COLO668 (cell line): ENCODE results near the gene DCHS2.
"Not testable (repeated sequence)": the region's sequence is repeated elsewhere in the genome, so short reads cannot be mapped to it uniquely, and the experiment has no call there.

Source experiments
- DNase-seq: peaks from one replicate; lab custom pipeline; 2025; ENCODE audit not compliant: unreplicated experiment; lab: John Stamatoyannopoulos, UW

The DCHS2 gene

DNA sequence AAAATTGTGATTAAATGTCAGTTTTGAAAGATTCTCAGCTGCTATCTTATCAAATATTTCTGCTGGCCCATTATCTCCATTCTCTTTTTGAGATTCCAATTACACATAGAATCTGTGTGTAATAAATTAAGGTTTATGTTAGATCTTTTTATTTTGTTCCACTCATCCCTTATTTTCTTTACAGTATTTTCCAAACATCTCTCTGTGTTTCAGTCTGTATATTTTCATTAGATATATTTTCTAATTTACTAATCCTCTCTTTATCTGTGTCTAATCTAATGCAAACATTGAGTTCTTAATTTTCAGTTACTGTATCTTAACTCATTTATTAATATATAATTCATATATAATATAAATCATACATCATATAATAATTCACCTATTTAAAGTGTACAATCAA is 268.7 kb downstream of the DCHS2 start:
- no peak for DNase-seq

DNA sequence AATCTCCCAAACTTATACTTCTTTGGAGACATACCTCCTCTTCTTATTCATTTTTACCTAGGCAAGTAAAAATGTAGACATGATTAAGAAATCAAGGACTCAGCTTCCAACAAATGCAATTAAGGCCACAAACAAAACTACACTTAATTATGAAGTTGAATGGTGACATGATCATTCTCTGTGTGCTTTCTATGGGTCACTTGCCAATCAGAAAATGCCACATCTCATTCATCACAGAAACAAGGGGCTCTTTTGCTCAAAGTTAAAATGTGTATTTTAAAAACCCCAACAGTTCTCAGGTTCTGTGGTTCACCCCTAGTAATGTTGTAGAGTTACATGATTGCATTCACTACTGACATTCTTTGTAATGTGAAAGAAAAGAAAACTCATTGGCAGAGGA is 273.5 kb downstream of the DCHS2 start:
- no peak for DNase-seq

DNA sequence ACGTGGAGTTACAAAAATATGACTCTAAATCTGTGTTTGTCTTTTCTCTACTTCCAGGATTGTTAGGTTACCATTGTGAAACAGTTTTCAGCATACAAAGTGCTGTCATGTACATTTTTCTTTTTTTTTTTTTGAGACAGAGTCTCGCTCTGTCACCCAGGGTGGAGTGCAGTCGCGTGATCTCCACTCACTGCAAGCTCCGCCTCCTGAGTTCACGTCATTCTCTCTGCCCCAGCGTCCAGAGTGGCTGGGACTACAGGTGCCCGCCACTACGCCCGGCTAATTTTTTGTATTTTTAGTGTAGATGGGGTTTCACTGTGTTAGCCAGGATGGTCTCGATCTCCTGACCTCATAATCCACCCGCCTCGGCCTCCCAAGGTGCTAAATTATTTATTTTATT is 274.2 kb downstream of the DCHS2 start:
- DNase-seq: not testable (repeated sequence)

DNA sequence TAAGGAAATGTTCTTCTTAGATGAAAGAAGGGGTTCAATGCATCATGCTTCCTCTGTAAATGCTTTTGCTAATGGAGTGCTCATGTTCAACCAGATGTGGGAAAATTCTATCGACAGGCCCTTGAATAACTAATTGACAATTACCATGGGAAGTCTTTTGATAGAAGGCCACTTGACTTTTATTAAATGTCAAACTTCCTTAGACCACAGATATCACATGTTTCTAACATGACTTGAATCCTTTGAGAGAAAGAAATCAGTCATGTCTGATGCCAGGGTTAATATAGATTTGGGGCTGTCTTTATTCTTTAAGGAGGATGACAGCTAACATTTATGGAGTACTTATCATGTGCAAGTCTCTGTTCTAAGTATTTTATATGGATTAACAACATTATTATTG is 280.1 kb downstream of the DCHS2 start:
- DNase-seq: no peak

DNA sequence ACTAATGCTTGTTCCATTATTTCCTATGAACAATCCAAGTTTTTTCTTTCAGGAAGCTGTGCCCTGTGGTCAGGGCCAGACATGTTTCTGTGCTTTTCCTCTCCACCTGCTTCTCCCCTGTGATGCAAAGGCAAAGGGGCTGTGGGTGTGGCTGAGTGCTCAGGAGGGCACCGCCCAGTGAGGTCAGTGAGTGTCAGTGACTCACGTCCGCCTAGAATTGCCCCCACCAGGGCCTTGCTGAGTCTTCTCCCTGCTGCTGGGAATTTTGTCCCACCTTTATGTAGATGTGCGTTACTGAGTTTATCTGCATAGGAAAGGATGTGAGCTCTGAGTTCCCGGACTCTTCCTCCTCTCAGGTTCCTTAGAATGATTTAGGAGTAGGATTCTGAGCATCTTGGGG is 283.2 kb downstream of the DCHS2 start:
- no peak for DNase-seq

DNA sequence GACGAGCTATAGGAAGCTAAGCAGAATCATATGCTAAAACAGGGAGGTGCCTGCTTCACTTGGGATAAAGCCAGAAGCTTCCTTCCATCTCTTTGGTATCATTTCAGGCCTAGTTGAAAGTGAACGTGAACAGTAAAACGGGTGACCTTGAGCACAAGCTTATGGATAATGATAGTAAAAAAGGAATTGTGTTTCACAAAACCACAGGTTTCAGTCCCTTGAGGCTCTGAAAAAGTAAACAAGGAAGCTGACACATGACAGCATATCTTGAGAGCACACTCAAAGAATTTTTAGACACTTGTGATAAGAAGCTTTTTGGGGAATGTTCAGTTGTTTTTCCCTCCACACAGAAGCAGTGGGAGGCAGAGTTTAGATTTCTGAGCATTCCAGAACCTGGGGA is 286.1 kb downstream of the DCHS2 start:
- no peak for DNase-seq

DNA sequence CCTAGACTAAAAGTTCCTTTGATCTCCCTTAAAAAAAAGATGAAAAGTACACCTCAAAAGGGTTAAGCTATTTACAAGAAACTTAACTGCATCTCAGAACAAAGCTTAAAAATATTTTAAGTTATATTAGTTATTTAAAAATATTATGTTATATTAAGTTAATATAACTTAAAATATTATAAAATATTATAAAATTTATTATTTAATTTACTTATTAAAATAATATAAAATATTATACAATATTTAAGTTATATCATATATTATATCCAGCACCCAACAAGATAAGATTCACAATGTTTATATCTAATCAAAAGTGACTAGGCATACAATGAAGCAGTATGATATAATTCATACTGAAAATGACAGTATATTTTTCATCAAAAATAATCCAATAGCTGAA is 296.9 kb downstream of the DCHS2 start:
- no peak for DNase-seq

DNA sequence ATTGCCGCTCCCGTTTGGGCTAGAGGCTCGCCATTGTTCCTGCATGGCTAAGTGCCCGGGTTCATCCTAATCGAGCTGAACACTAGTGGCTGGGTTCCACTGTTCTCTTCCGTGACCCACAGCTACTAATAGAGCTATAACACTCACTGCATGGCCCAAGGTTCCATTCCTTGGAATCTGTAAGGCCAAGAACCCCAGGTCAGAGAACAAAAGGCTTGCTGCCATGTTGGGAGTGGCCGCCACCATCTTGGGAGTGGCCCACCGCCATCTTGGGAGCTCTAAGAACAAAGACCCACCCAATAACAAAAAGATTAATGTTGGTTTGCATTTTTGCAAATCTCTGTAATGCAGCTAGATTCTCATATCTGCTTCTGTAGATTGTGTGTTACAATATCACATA is 299.0 kb downstream of the DCHS2 start:
- no peak for DNase-seq

DNA sequence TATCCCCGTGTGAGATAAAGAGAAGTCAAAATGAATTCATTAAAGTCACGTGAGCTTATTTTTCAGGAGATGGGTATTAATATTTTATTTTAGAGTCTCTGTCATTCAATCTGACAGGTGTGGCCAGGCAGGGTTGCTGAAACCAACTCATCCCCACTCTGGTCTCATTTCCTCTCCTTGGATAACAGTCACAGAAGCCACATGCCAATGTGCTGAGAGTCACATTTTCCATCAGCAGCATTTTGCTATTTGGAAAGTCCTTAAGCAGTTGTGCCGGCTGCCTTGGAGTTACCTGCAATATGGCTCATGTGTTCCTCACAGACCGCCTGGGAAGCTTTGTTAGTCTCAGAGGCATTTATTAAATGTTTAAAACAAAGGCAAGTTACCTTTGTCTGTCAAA is 302.3 kb downstream of the DCHS2 start:
- DNase-seq: no peak

DNA sequence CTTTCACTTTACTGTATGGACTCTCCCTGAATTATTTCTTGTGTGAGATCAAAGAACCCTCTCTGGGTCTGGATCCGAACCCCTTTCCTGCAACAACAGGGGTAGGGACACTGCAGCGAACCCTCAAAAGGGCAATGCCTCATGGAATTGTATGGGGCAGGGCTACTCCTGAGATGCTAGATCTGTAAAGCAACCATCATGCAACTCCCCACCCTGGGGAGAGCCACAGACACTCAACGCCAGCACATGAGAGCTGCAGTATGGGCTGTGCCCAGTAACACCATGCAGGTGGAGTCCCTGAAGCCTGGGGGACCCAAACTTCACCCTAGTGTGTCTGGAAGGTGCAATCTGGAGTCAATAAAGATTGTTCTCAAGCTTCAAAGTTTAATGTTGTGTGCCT is 304.7 kb downstream of the DCHS2 start:
- no peak for DNase-seq

DNA sequence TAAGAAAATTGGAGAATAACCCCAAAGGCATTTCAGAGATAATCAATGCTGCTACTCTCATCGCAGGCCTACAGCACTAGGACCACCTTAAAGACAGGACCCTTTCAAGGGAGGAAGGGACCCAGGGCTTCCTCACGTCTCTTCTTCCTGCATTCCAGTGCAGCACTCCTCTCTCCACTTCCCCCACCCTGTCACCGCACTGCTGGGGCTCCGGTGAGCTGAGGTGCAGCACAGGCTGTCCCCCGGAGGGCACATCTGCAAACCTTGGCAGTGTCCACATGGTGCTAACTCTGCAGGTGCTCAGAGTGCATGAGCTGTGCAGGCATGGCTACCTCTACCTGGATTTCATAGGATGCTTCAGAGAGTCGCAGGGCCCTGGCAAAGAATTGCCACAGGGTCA is 305.6 kb downstream of the DCHS2 start:
- DNase-seq: no peak

DNA sequence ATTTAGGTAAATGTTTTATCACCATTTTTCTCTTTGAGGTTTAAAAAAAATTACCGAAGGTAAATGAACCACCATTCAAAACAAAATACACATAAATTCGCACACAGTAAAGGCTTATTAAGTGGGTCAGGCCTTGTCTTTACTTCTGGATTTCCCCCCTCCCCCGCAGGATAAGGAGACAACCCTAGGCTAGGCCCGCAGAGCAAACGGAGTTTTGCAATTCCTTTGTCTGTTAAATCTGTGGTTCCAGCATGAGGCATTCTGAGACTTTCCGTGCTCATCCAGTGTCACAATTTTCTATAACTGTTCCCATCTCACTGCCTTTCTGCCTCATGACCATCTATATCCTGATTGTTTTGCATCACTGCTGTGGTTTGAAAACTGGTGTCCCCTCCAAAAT is 307.4 kb downstream of the DCHS2 start:
- DNase-seq: no peak

DNA sequence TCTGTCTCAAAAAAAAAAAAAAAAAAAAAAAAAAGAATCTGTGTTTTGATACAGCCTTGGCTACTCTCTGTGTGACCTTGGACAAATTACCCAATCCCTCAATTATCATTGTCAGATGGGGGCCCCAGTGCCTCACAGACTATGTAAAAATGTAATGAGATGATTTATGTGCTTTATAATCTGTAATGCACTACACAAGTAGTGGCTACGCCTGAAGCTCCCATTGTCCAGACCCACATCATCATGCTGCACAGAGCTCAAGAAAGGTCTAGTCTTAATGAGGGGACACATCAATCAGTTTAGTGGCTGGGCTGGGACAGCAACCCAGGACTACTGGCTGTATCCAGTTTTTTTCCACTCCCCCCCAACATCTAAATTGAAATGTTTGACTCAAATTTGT is 308.3 kb downstream of the DCHS2 start:
- no peak for DNase-seq
